Left ventricle myocardium inferior (tissue), 1 donor: ENCODE measurements around the gene ACTR3. TPM values are rescaled to one million over a fixed set of nuclear protein-coding genes. Genes with fewer than 3 reads are reported as not detected.

ENCODE experiments used
- DNase-seq: peaks from one replicate; pipeline ENCODE4 v3.0.0-alpha.2; 2020
- H3K27ac ChIP-seq: fragments of 200-600 bp; replicated peaks from 2 replicates; pipeline ENCODE4 v1.8.0; 2021
- H3K27me3 ChIP-seq: fragments of 200-600 bp; 2 replicates; pipeline ENCODE4 v1.8.0; 2021; ENCODE audit warnings: low read depth
- H3K36me3 ChIP-seq: fragments of 200-600 bp; 2 replicates; pipeline ENCODE4 v1.8.0; 2021
- H3K4me1 ChIP-seq: fragments of 200-600 bp; 2 replicates; pipeline ENCODE4 v1.8.0; 2021
- H3K4me3 ChIP-seq: fragments of 200-600 bp; 2 replicates; pipeline ENCODE4 v1.8.0; 2021; ENCODE audit warnings: mild to moderate bottlenecking, moderate library complexity
- H3K9me3 ChIP-seq: fragments of 200-600 bp; replicated peaks from 2 replicates; pipeline ENCODE4 v1.8.0; 2021
- intact Hi-C: fragments of 100-400 bp; cut with micrococcal nuclease; formaldehyde crosslinking; loops from one replicate; pipeline ENCODE4 v1.11.0; 2022
- total RNA-seq: library from RNA; stranded (reverse); fragmentation: NEBNext Ultra II Directional; extraction: Animal tissue kit (Norgen Biotek cat#: 25700); gene quantifications from one replicate; pipeline ENCODE4 v1.2.1, GENCODE V29; 2021
- TF ChIP-seq, protein P1 (sequence below): fragments of 200-600 bp; IDR thresholded peaks from 2 replicates; pipeline ENCODE4 v1.8.0; 2021; ENCODE audit warnings: antibody characterized with exemption, mild to moderate bottlenecking, borderline replicate concordance
- donor health status: DM: no; HTN: yes; CAD: no; lungs with severe emphysema.

Gene ACTR3
- total RNA-seq, 1 donor from 2014 or later, result 108 TPM

DNA sequence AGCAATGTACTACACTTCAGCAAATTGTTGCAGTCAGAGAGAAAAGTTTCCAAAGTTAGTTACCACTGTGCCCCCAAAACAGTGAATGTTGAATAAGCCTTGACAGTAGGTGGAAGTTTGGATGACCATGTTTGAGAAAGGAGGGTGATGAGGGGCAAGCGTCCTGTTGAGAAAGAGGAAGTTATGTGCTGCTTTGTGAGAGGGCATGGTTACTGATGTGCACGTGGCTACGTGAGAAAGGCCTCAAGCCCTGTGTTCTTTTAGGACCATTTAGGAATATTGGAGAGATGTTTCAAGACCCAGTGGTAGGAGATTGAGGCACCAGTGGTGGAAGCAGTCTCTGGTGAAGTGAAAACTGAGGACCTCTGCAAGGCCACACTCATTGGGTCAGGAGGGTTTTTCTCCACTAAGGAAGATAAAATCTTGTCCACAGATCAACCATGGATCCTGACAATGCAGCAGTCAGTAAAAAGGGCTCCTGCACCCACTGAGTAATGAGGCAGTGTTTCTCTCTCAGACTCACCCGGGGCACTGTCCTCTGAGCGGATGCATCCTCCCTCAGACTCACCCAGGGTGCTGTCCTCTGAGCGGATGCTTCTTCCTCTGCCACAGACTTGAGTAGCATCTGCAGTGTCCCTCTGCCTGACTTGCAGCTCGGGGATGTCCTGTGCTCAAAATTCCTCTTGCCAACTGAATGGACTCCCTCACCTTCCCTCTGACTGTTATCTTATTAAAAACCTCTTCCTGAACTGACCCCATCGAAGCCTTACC lies 34.7 kb upstream of the ACTR3 start:
- Histone ChIP-seq H3K4me3 (no peak overlapping the region), H3K4me1 (peaks cover 8% of the 10 kb centered on the region), H3K36me3 (no peaks in the 10 kb centered on the region), H3K9me3 (no peaks in the 10 kb centered on the region), H3K27ac (no peak overlapping the region), H3K27me3 (no peaks in the 10 kb centered on the region)
- DNase-seq, result no peak
- intact Hi-C loops, result no loop called here
- TF ChIP-seq, protein P1, sequence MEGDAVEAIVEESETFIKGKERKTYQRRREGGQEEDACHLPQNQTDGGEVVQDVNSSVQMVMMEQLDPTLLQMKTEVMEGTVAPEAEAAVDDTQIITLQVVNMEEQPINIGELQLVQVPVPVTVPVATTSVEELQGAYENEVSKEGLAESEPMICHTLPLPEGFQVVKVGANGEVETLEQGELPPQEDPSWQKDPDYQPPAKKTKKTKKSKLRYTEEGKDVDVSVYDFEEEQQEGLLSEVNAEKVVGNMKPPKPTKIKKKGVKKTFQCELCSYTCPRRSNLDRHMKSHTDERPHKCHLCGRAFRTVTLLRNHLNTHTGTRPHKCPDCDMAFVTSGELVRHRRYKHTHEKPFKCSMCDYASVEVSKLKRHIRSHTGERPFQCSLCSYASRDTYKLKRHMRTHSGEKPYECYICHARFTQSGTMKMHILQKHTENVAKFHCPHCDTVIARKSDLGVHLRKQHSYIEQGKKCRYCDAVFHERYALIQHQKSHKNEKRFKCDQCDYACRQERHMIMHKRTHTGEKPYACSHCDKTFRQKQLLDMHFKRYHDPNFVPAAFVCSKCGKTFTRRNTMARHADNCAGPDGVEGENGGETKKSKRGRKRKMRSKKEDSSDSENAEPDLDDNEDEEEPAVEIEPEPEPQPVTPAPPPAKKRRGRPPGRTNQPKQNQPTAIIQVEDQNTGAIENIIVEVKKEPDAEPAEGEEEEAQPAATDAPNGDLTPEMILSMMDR, result no peak

DNA sequence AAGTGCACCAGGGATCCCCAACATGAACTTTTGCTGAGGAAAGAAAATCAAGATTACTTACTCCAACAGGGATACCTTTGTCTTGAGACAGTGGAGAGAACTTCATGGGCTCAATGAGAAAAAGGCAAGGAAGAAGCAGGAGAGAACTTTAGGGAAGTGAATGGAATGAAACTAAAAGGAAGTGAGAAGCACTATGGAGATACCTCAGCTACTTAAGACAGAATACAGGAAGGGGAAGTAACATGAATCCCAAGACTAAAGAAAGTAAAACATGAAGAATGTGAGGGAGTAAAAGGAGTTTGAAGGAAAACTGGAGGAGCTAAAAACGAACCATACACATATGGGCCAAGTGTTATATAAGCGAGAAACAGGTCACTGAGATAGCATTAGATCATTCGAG lies 32.4 kb upstream of the ACTR3 start:
- no peak overlapping the region for H3K4me3 ChIP-seq
- no peaks in the 10 kb centered on the region for H3K4me1 ChIP-seq
- H3K27ac ChIP-seq, result no peak overlapping the region
- TF ChIP-seq, protein P1, result no peak
- DNase-seq, result no peak
- intact Hi-C loops, result no loop called here
- no peaks in the 10 kb centered on the region for H3K9me3 ChIP-seq
- no peaks in the 10 kb centered on the region for H3K36me3 ChIP-seq
- no peaks in the 10 kb centered on the region for H3K27me3 ChIP-seq

DNA sequence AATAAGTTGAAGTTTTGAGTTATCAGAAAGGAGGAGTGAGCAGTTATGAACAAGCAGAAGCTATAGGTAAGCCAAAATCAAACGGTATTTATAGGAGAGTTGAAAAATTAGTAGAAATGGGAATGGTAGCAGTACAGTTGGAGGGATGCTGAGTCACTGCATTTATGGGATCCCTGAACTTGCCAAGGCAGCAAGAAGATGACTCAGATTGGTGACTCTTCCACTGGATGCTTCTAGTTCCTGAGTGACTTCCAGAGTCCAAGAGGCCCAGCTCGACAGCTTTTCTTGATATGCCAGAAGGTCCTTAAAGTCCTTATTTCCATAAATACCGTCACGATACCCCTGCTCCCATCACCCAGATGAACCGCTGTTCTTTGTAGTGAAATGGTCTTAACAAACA lies 31.1 kb upstream of the ACTR3 start:
- intact Hi-C loops, result no loop called here
- peaks cover 4% of the 10 kb centered on the region for H3K27me3 ChIP-seq
- no peak overlapping the region for H3K27ac ChIP-seq
- H3K9me3 ChIP-seq, result no peaks in the 10 kb centered on the region
- no peak overlapping the region for H3K4me3 ChIP-seq
- H3K36me3 ChIP-seq, result no peaks in the 10 kb centered on the region
- H3K4me1 ChIP-seq, result no peaks in the 10 kb centered on the region
- TF ChIP-seq, protein P1, result no peak
- DNase-seq, result no peak

DNA sequence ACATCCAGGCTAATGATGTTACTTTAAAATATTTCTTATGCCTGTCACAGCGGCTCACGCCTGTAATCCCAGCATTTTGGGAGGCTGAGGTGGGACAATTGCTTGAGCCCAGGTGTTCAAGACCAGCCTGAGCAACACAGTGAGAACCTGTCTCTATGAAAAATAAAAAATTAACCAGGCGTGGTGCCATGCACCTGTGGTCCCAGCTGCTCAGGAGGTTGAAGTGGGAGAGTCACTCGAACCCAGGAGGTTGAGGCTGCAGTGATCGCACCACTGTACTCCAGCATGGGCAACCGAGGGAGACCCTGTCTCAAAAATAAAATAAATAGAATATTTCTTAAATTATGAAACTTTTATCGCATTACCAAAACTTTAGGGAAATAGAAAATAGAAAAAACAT lies 28.1 kb upstream of the ACTR3 start:
- Histone ChIP-seq H3K36me3 (no peaks in the 10 kb centered on the region), H3K9me3 (no peaks in the 10 kb centered on the region), H3K27ac (no peak overlapping the region), H3K4me1 (no peaks in the 10 kb centered on the region), H3K4me3 (no peak overlapping the region), H3K27me3 (peaks cover 11% of the 10 kb centered on the region)
- intact Hi-C loops, result no loop called here
- TF ChIP-seq, protein P1, result no peak
- DNase-seq, result no peak

DNA sequence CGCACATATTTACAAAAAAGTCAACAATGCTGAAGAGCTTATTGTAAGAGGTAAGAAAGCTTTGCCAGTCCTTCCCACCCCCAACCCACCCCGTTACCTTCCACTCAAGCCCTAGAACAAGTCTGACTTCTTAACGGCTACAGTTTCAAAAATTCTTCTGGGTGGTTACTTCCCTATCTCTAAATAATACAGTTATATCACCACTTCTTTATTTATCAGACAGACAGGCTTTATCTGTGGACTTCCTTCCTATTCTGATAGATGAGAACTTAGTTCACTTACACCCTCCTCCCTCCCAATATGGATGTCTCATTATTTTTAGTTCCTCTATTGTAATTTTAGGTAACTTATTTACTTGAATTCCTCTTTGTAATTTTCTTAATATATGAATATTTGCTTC lies 26.7 kb upstream of the ACTR3 start:
- intact Hi-C loops, result no loop called here
- Histone ChIP-seq H3K9me3 (no peaks in the 10 kb centered on the region), H3K4me3 (no peak overlapping the region), H3K36me3 (no peaks in the 10 kb centered on the region), H3K4me1 (no peaks in the 10 kb centered on the region), H3K27ac (no peak overlapping the region), H3K27me3 (peaks cover 19% of the 10 kb centered on the region)
- TF ChIP-seq, protein P1, result no peak
- no peak for DNase-seq
